ENCODE results near the gene SMAD3.

DNA sequence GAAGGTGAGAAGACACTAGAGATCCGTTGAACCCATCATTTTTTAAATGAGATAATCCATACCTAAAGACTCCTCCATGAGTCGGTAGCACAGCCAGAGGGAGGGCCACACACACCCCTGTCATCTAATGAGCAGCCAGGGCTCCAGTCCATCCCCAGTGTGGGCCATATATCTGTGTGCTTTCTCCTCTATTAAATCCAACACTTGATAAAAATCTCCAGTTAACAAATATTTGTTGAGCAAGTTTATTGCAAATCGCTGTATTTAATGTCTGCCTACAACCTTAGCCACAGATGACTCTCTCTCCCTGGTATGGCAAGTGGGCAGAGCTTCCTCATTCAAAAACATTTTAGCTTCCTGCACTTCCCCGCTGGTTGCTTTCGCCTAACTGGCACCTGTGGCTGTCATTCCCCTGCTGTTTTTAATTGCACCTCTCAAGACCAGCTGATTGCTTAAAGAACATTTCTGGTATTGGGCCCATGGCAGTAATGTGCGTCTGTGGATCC, 82.8 kb downstream of the SMAD3 start:
- TF ChIP-seq CTCF (IDR thresholded peaks at IDR 0.05) (no peak), POLR2A (IDR thresholded peaks at IDR 0.05) (no peak)
